Stimulated activated naive CD8-positive, alpha-beta T cell treated with anti-CD3 and anti-CD28 coated beads, Interleukin-15, Interleukin-2, amounts not matched to agents 100 ng/mL and 50 ng/mL, for 24 hours (primary cell): ENCODE results near the gene MAP4K4.

Experiments
- H3K27ac Mint-ChIP-seq: one replicate; pipeline ENCODE4 v1.8.0; 2021; ENCODE audit warnings: mild to moderate bottlenecking, mixed read lengths
- H3K27me3 Mint-ChIP-seq: one replicate; pipeline ENCODE4 v1.8.0; 2021; ENCODE audit warnings: mixed read lengths
- H3K36me3 Mint-ChIP-seq: one replicate; pipeline ENCODE4 v1.8.0; 2021; ENCODE audit warnings: low read depth, mixed read lengths
- H3K4me1 Mint-ChIP-seq: one replicate; pipeline ENCODE4 v1.8.0; 2021; ENCODE audit warnings: low read depth, mixed read lengths
- H3K4me3 Mint-ChIP-seq: one replicate; pipeline ENCODE4 v1.8.0; 2021; ENCODE audit warnings: mild to moderate bottlenecking, mixed read lengths
- H3K9me3 Mint-ChIP-seq: one replicate; pipeline ENCODE4 v1.8.0; 2021; ENCODE audit warnings: mixed read lengths

MAP4K4 gene

GRCh38 chr2:101879466-101879865 lies 182.0 kb downstream of the MAP4K4 start:
- Mint-ChIP-seq H3K27me3 (no peaks in the 10 kb centered on the region), H3K4me3 (no peak overlapping the region), H3K36me3 (peaks cover 54% of the 10 kb centered on the region), H3K27ac (no peak overlapping the region), H3K4me1 (peaks cover 3% of the 10 kb centered on the region), H3K9me3 (no peaks in the 10 kb centered on the region)

DNA sequence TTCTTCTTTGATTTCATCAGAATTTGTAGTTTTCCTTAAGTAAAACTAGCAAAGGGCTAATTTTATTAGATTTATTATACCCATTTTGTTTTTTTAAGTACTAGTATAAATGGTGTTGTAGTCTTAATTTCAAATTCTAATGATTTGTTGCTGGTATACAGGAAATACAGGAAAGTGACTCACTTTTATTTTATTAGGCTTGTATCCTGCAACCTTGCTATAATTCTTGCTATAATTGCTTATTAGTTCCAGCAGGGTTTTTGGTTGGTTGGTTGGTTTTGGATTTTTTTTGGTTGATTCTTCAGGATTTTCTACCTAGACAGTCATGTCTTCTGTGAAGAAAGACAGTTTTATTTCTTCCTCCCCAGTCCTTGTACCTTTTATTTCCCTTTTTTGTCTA lies 183.6 kb downstream of the MAP4K4 start:
- Mint-ChIP-seq H3K4me3 (no peak overlapping the region), H3K36me3 (peaks cover 41% of the 10 kb centered on the region), H3K4me1 (peaks cover 7% of the 10 kb centered on the region), H3K9me3 (no peaks in the 10 kb centered on the region), H3K27ac (peak overlapping the region; percentile 29), H3K27me3 (no peaks in the 10 kb centered on the region)

DNA sequence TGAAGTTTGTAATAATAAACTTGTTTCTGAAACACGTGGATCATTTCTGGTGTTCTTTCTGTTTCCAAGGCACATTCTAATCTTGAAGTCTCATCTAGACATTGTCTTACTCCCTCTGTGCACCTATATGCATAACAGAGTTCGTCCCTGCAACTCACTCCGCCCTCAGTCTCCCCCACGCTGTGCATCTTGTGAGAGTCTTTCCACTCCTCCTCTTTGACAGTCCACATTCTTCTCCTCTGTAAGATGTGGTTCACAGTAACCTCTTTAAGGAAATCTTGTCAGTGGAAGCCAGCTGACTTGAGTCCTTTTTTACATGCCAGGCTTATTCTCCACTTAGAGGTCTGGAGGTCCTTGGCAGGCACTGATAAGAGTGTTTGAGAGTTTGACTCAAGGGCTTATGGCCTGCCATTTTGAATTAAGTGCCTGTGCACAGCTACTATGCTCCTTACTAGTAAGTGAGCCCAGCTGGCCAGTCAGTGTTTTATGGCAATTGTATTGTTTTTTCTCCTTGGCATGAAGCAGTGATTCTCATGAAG lies 185.3 kb downstream of the MAP4K4 start:
- no peak overlapping the region for H3K27ac Mint-ChIP-seq
- no peaks in the 10 kb centered on the region for H3K9me3 Mint-ChIP-seq
- H3K4me3 Mint-ChIP-seq: no peak overlapping the region
- no peaks in the 10 kb centered on the region for H3K27me3 Mint-ChIP-seq
- H3K36me3 Mint-ChIP-seq: peaks cover 44% of the 10 kb centered on the region
- peaks cover 7% of the 10 kb centered on the region for H3K4me1 Mint-ChIP-seq

GRCh38 chr2:101883860-101884259 lies 186.4 kb downstream of the MAP4K4 start:
- H3K4me1 Mint-ChIP-seq: peaks cover 7% of the 10 kb centered on the region
- H3K36me3 Mint-ChIP-seq: peaks cover 49% of the 10 kb centered on the region
- no peak overlapping the region for H3K4me3 Mint-ChIP-seq
- H3K27ac Mint-ChIP-seq: no peak overlapping the region
- no peaks in the 10 kb centered on the region for H3K9me3 Mint-ChIP-seq
- no peaks in the 10 kb centered on the region for H3K27me3 Mint-ChIP-seq

DNA sequence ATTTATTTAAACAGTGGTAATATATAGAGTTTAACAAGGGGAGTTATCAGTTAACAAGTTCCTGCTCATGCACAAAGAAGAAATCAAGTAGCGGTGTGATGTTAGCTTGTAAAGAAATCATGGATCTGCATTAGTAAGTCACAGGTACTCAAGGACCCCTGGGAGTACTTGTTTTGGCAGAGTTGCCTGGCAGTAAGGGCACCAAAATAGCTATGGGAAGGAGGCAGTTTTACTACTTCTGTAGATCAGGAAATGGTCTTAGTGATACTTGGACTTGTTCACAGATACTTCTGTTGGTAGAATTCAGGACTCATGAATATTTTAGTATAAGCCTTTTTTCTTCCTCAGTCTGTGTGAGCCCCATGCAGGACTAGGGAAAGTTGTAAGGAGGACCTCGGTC lies 186.9 kb downstream of the MAP4K4 start:
- Mint-ChIP-seq H3K36me3 (peaks cover 55% of the 10 kb centered on the region), H3K9me3 (no peaks in the 10 kb centered on the region), H3K27ac (peak overlapping the region; percentile 55), H3K27me3 (no peaks in the 10 kb centered on the region), H3K4me1 (peaks cover 7% of the 10 kb centered on the region), H3K4me3 (no peak overlapping the region)

- H3K27ac Mint-ChIP-seq: no peak overlapping the region
Measured at GRCh38 chr2:101887328-101887727, 189.8 kb downstream of the MAP4K4 start.

DNA sequence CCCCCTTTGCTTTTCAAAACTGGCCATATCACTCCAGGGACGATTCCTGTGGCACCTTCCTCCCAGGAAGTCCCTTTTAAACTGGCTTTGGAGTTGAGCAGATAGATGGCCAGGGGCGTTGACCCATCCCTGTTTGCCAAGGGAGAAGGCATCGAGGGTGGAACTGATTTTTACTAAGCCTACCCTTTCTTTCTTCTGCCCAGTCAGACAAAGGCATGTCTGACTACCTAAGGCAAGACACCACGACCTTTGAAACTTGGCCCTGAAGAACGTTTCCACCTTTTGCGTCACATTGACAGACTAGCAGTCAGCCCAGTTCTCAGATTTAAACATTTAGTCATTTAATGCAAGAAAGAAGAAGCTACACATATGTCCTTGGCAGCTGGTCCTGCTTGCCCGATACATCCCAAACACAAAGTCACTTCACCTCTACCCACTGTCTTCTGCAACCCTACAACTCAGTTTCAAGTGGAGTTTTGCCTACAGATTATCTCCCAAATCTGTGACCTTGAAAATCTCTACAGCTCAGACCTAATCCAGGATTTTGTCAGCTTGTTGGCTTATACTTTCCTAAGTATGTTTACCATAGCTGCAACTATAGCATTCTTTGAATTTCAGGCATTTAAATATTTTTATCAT lies 192.1 kb downstream of the MAP4K4 start:
- no peak overlapping the region for H3K4me3 Mint-ChIP-seq
- peaks cover 64% of the 10 kb centered on the region for H3K36me3 Mint-ChIP-seq
- H3K27me3 Mint-ChIP-seq: no peaks in the 10 kb centered on the region
- H3K4me1 Mint-ChIP-seq: peaks cover 13% of the 10 kb centered on the region
- H3K27ac Mint-ChIP-seq: no peak overlapping the region
- H3K9me3 Mint-ChIP-seq: no peaks in the 10 kb centered on the region

More at GRCh38 chr2:101887328-101887727, 189.8 kb downstream of the MAP4K4 start:
- Mint-ChIP-seq H3K4me1 (peaks cover 8% of the 10 kb centered on the region), H3K9me3 (no peaks in the 10 kb centered on the region), H3K27me3 (no peaks in the 10 kb centered on the region), H3K4me3 (no peak overlapping the region), H3K36me3 (peaks cover 58% of the 10 kb centered on the region)

DNA sequence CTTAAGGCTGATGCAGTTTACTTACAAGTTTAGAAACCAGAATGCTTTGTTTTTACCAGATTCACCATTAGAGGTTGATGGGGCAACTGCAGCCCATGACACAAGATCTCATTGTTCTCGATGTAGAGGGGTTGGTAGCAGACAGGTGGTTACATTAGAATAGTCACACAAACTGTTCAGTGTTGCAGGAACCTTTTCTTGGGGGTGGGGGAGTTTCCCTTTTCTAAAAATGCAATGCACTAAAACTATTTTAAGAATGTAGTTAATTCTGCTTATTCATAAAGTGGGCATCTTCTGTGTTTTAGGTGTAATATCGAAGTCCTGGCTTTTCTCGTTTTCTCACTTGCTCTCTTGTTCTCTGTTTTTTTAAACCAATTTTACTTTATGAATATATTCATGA lies 194.9 kb downstream of the MAP4K4 start:
- Mint-ChIP-seq H3K4me3 (no peak overlapping the region), H3K27me3 (no peaks in the 10 kb centered on the region), H3K4me1 (peaks cover 10% of the 10 kb centered on the region), H3K27ac (no peak overlapping the region), H3K9me3 (no peaks in the 10 kb centered on the region), H3K36me3 (peaks cover 54% of the 10 kb centered on the region)

DNA sequence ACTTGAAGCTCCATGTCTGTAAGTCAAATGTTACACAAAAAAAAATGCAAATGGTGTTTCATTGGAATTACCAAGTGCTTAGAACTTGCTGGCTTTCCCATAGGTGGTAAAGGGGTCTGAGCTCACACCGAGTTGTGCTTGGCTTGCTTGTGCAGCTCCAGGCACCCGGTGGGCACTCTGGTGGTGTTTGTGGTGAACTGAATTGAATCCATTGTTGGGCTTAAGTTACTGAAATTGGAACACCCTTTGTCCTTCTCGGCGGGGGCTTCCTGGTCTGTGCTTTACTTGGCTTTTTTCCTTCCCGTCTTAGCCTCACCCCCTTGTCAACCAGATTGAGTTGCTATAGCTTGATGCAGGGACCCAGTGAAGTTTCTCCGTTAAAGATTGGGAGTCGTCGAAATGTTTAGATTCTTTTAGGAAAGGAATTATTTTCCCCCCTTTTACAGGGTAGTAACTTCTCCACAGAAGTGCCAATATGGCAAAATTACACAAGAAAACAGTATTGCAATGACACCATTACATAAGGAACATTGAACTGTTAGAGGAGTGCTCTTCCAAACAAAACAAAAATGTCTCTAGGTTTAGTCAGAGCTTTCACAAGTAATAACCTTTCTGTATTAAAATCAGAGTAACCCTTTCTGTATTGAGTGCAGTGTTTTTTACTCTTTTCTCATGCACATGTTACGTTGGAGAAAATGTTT lies 196.3 kb downstream of the MAP4K4 start:
- H3K9me3 Mint-ChIP-seq: no peaks in the 10 kb centered on the region
- H3K4me1 Mint-ChIP-seq: peaks cover 10% of the 10 kb centered on the region
- H3K4me3 Mint-ChIP-seq: no peak overlapping the region
- no peak overlapping the region for H3K27ac Mint-ChIP-seq
- no peaks in the 10 kb centered on the region for H3K27me3 Mint-ChIP-seq
- peaks cover 39% of the 10 kb centered on the region for H3K36me3 Mint-ChIP-seq

GRCh38 chr2:101895039-101895438 lies 197.5 kb downstream of the MAP4K4 start:
- no peak overlapping the region for H3K4me3 Mint-ChIP-seq
- peaks cover 3% of the 10 kb centered on the region for H3K9me3 Mint-ChIP-seq
- peaks cover 29% of the 10 kb centered on the region for H3K36me3 Mint-ChIP-seq
- H3K27me3 Mint-ChIP-seq: no peaks in the 10 kb centered on the region
- H3K27ac Mint-ChIP-seq: no peak overlapping the region
- H3K4me1 Mint-ChIP-seq: peaks cover 16% of the 10 kb centered on the region

DNA sequence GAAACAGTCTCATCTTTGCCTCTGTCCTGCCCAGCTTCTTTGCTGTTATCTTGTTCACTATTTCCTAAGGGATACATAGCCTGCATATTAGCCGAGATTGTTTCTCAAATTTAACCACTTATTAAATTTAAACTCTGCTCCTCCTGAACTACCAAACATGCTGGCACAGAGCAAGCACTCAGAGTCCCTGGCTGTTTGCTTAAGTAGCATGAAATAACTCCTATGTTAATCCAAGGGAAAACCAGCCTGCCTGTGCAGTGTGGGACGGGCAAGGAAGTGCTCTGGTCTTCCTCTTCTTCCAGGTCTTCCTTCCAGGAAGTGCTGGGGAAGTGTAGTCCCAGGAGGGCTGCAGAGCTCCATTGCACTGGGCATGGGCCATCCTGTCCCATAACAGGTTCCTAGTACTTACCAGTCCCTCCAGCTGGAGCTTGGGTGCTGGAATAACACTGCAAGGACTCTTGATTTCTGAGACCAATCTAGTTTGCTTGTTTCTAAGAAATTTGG lies 198.4 kb downstream of the MAP4K4 start:
- H3K27me3 Mint-ChIP-seq: no peaks in the 10 kb centered on the region
- H3K4me1 Mint-ChIP-seq: peaks cover 24% of the 10 kb centered on the region
- H3K4me3 Mint-ChIP-seq: no peak overlapping the region
- no peak overlapping the region for H3K27ac Mint-ChIP-seq
- H3K36me3 Mint-ChIP-seq: peaks cover 27% of the 10 kb centered on the region
- peaks cover 6% of the 10 kb centered on the region for H3K9me3 Mint-ChIP-seq

- Mint-ChIP-seq H3K36me3 (peaks cover 17% of the 10 kb centered on the region), H3K27ac (no peak overlapping the region)
Measured at GRCh38 chr2:101897301-101897700, 199.8 kb downstream of the MAP4K4 start.

GRCh38 chr2:101899265-101899664 lies 201.8 kb downstream of the MAP4K4 start:
- Mint-ChIP-seq H3K27ac (no peak overlapping the region), H3K4me3 (no peak overlapping the region), H3K4me1 (peaks cover 21% of the 10 kb centered on the region), H3K27me3 (peaks cover 7% of the 10 kb centered on the region), H3K36me3 (no peaks in the 10 kb centered on the region), H3K9me3 (peaks cover 6% of the 10 kb centered on the region)

More at GRCh38 chr2:101897301-101897700, 199.8 kb downstream of the MAP4K4 start:
- Mint-ChIP-seq H3K4me3 (no peak overlapping the region), H3K9me3 (peaks cover 6% of the 10 kb centered on the region), H3K4me1 (peaks cover 30% of the 10 kb centered on the region), H3K27me3 (peaks cover 2% of the 10 kb centered on the region)

DNA sequence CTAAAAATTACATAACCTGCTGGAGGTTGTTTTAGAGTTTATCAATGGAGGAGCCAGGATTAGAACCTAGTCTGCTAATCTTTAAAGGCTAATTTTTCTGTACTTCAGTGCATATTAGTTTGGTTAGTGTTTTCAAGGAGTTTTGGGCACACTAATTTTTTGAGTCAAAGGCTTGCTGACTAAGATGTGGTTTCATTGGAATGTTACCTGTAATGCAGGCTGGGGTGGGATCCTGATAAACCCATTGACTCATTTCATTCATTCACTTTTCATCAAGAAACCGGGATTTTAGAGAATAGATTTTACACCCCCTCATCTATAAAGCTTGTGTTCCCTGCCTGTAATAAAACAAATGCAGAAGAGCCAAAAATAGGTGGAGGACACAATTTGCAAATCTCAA lies 202.4 kb downstream of the MAP4K4 start:
- Mint-ChIP-seq H3K4me3 (no peak overlapping the region), H3K27ac (peak overlapping the region; percentile 82), H3K27me3 (peaks cover 7% of the 10 kb centered on the region), H3K36me3 (no peaks in the 10 kb centered on the region), H3K9me3 (peaks cover 6% of the 10 kb centered on the region), H3K4me1 (peaks cover 21% of the 10 kb centered on the region)

- Mint-ChIP-seq H3K27ac (peak overlapping the region; percentile 82), H3K4me3 (no peak overlapping the region), H3K9me3 (peaks cover 6% of the 10 kb centered on the region), H3K36me3 (no peaks in the 10 kb centered on the region), H3K27me3 (peaks cover 7% of the 10 kb centered on the region), H3K4me1 (peaks cover 21% of the 10 kb centered on the region)
Measured at GRCh38 chr2:101900375-101900774, 202.9 kb downstream of the MAP4K4 start.
